T1000 (cell line): Measurements from ENCODE around the gene DSCAML1.

Source experiments
- DNase-seq: peaks from one replicate; lab custom pipeline; 2025; ENCODE audit warnings: mixed read lengths; lab: John Stamatoyannopoulos, UW

Gene DSCAML1

GRCh38 chr11:117490911-117491310 lies 306.1 kb downstream of the DSCAML1 start:
- no peak for DNase-seq

GRCh38 chr11:117489999-117490679 lies 306.9 kb downstream of the DSCAML1 start:
- DNase-seq: no peak

- no peak for DNase-seq
These were observed 307.7 kb downstream of the DSCAML1 start for GRCh38 chr11:117488996-117489952.

GRCh38 chr11:117486059-117486458 lies 311.0 kb downstream of the DSCAML1 start:
- DNase-seq: no peak

GRCh38 chr11:117484156-117484555 lies 312.9 kb downstream of the DSCAML1 start:
- no peak for DNase-seq

GRCh38 chr11:117483372-117483771 lies 313.6 kb downstream of the DSCAML1 start:
- DNase-seq: no peak

- DNase-seq: no peak
These were observed 314.1 kb downstream of the DSCAML1 start for GRCh38 chr11:117482881-117483280.

- no peak for DNase-seq
These were observed 315.1 kb downstream of the DSCAML1 start for GRCh38 chr11:117481885-117482284.

- no peak for DNase-seq
These were observed 316.0 kb downstream of the DSCAML1 start for GRCh38 chr11:117481036-117481435.

- DNase-seq: no peak
These were observed 316.8 kb downstream of the DSCAML1 start for GRCh38 chr11:117480221-117480620.

GRCh38 chr11:117479372-117479771 lies 317.6 kb downstream of the DSCAML1 start:
- no peak for DNase-seq

- DNase-seq: no peak
These were observed 318.1 kb downstream of the DSCAML1 start for GRCh38 chr11:117478926-117479325.

- no peak for DNase-seq
These were observed 318.7 kb downstream of the DSCAML1 start for GRCh38 chr11:117478126-117478860.

GRCh38 chr11:117477721-117478120 lies 319.3 kb downstream of the DSCAML1 start:
- no peak for DNase-seq

GRCh38 chr11:117476531-117477142 lies 320.4 kb downstream of the DSCAML1 start:
- DNase-seq: no peak

- no peak for DNase-seq
These were observed 321.1 kb downstream of the DSCAML1 start for GRCh38 chr11:117475716-117476530.

- DNase-seq: no peak
These were observed 323.4 kb downstream of the DSCAML1 start for GRCh38 chr11:117473481-117474091.

GRCh38 chr11:117471776-117472175 lies 325.2 kb downstream of the DSCAML1 start:
- DNase-seq: no peak

GRCh38 chr11:117470576-117470975 lies 326.4 kb downstream of the DSCAML1 start:
- DNase-seq: no peak

- DNase-seq: no peak
These were observed 328.1 kb downstream of the DSCAML1 start for GRCh38 chr11:117468888-117469287.

GRCh38 chr11:117467770-117468169 lies 329.2 kb downstream of the DSCAML1 start:
- no peak for DNase-seq
